ENCODE results near the gene POLR2J2. TPM values are rescaled to one million over a fixed set of nuclear protein-coding genes. Genes with fewer than 3 reads are reported as not detected.
"Not testable (repeated sequence)": the region's sequence is repeated elsewhere in the genome, so short reads cannot be mapped to it uniquely, and the experiment has no call there.

Gene POLR2J2
- total RNA-seq, 6 donors from 2014 or later: 2.1 to 24.3 (median 5.6) TPM

GRCh38 chr7:102643404-102643803 lies 28.1 kb downstream of the POLR2J2 start:
- not testable (repeated sequence) for H3K4me1 ChIP-seq; H3K36me3 ChIP-seq; ATAC-seq (ENCODE audit: low FRiP score in 2 of 2); H3K4me3 ChIP-seq; H3K27ac ChIP-seq; DNase-seq; H3K9me3 ChIP-seq; H3K27me3 ChIP-seq
- WGBS, 2 donors: no CpG with 5 or more reads among the region's 1 CpG

- peak; percentile 1 to 15 for ATAC-seq (ENCODE audit: low FRiP score in 2 of 2)
- H3K4me3 ChIP-seq, H3K36me3 ChIP-seq, H3K27ac ChIP-seq, H3K9me3 ChIP-seq, H3K4me1 ChIP-seq, DNase-seq, H3K27me3 ChIP-seq: not testable (repeated sequence)
- no CpG with 5 or more reads among the region's 9 CpGs for whole genome bisulfite sequencing, 2 donors
Observed at GRCh38 chr7:102642691-102643090, 28.8 kb downstream of the POLR2J2 start, which contains the start of gene UPK3BL1. UPK3BL1 (minus strand) TSS chr7:102642791; CDS start chr7:102642741, 50 bp downstream.

GRCh38 chr7:102638848-102639247 lies 32.6 kb downstream of the POLR2J2 start:
- H3K27ac ChIP-seq, H3K9me3 ChIP-seq, H3K36me3 ChIP-seq, H3K4me3 ChIP-seq, H3K4me1 ChIP-seq, H3K27me3 ChIP-seq: not testable (repeated sequence)
- WGBS, 2 donors: 87% methylated on average over 6 of the region's 11 CpGs; no CpG with 5 or more reads in 1 of the 2 donors
- peak in 1 of 2 donors; percentile 84 for DNase-seq
- ATAC-seq (ENCODE audit: low FRiP score in 2 of 2): peak; percentile 22 to 25

- H3K36me3 ChIP-seq; ATAC-seq (ENCODE audit: low FRiP score in 2 of 2); H3K4me1 ChIP-seq; H3K4me3 ChIP-seq; H3K9me3 ChIP-seq; DNase-seq; H3K27ac ChIP-seq; H3K27me3 ChIP-seq: not testable (repeated sequence)
- WGBS, 2 donors: 82 to 92% methylated on average over 7 to 9 of the region's 13 CpGs
Observed at GRCh38 chr7:102636956-102637355, 34.5 kb downstream of the POLR2J2 start.

GRCh38 chr7:102635354-102635753 lies 36.1 kb downstream of the POLR2J2 start:
- H3K27me3 ChIP-seq; H3K4me1 ChIP-seq; H3K9me3 ChIP-seq; DNase-seq; ATAC-seq (ENCODE audit: low FRiP score in 2 of 2); H3K27ac ChIP-seq; H3K36me3 ChIP-seq; H3K4me3 ChIP-seq: not testable (repeated sequence)
- no CpG with 5 or more reads among the region's 5 CpGs for WGBS, 2 donors

- not testable (repeated sequence) for H3K9me3 ChIP-seq; H3K4me3 ChIP-seq; H3K27me3 ChIP-seq; DNase-seq; ATAC-seq (ENCODE audit: low FRiP score in 2 of 2); H3K36me3 ChIP-seq; H3K4me1 ChIP-seq; H3K27ac ChIP-seq
- WGBS, 2 donors: 65 to 100% methylated on average over 1 to 2 of the region's 6 CpGs
Observed at GRCh38 chr7:102634299-102634698, 37.2 kb downstream of the POLR2J2 start.

- peak in 1 of 2 donors; percentile 15 for ATAC-seq (ENCODE audit: low FRiP score in 2 of 2)
- not testable (repeated sequence) for H3K27ac ChIP-seq
- WGBS, 2 donors: no CpG with 5 or more reads among the region's 9 CpGs
Observed at GRCh38 chr7:102630622-102631021, 40.8 kb downstream of the POLR2J2 start.

GRCh38 chr7:102627271-102627904 lies 44.1 kb downstream of the POLR2J2 start:
- no CpG with 5 or more reads among the region's 8 CpGs for WGBS, 2 donors
- DNase-seq, H3K36me3 ChIP-seq, H3K4me1 ChIP-seq, H3K27ac ChIP-seq, H3K9me3 ChIP-seq, H3K4me3 ChIP-seq, H3K27me3 ChIP-seq: not testable (repeated sequence)
- peak; percentile 2 to 9 for ATAC-seq (ENCODE audit: low FRiP score in 2 of 2)

More at GRCh38 chr7:102630622-102631021, 40.8 kb downstream of the POLR2J2 start:
- H3K36me3 ChIP-seq, H3K27me3 ChIP-seq, H3K4me3 ChIP-seq, H3K9me3 ChIP-seq, H3K4me1 ChIP-seq, DNase-seq: not testable (repeated sequence)

GRCh38 chr7:102618122-102618521 lies 53.3 kb downstream of the POLR2J2 start:
- H3K27me3 ChIP-seq; ATAC-seq (ENCODE audit: low FRiP score in 2 of 2); DNase-seq; H3K4me1 ChIP-seq; H3K36me3 ChIP-seq; H3K9me3 ChIP-seq; H3K27ac ChIP-seq; H3K4me3 ChIP-seq: not testable (repeated sequence)
- 53 to 82% methylated on average over 3 of the region's 8 CpGs for WGBS, 2 donors

GRCh38 chr7:102616507-102617125 lies 54.8 kb downstream of the POLR2J2 start, which contains the start of gene RASA4:
RASA4 (minus strand) TSS chr7:102616756; CDS start chr7:102616689, 67 bp downstream.
- not testable (repeated sequence) for H3K36me3 ChIP-seq, H3K27me3 ChIP-seq, H3K9me3 ChIP-seq, H3K4me1 ChIP-seq
- Histone ChIP-seq H3K27ac (peak within 1 kb of the TSS in 1 of 4 donors; percentile 78), H3K4me3 (peak within 1 kb of the TSS in 3 of 4 donors; percentile 47 to 50 (median 48))
- ATAC-seq (ENCODE audit: low FRiP score in 2 of 2): peak; percentile 91 to 96
- peak; percentile 25 to 94 for DNase-seq
- WGBS, 2 donors: no CpG with 5 or more reads among the region's 62 CpGs

Small RNA genes lying within 50 kb of the gene (small RNA-seq; reads per million reads assigned to genes)
- gene AC105052.3: 0 reads per million in 4 donors
- 0 reads per million in 4 donors for gene UPK3BL1

Other genes with a start within 250 kb of the POLR2J2 start
- gene ORAI2, start 238.1 kb downstream of the POLR2J2 start, total RNA-seq: 10 to 100 TPM in 5 of 6 donors, 1 to 10 TPM in 1; 9.4 to 35.2 (median 30.5) TPM
- 10 to 100 TPM; 10.4 to 34.2 (median 18.2) TPM for gene ALKBH4, start 206.8 kb downstream of the POLR2J2 start, total RNA-seq
- gene LRWD1, start 206.7 kb downstream of the POLR2J2 start, total RNA-seq: 10 to 100 TPM; 13.2 to 33.8 (median 31.6) TPM
- 10 to 100 TPM; 15.2 to 37.1 (median 26.6) TPM for gene POLR2J, start 192.7 kb downstream of the POLR2J2 start, total RNA-seq
- 10 to 100 TPM in 4 of 6 donors, 1 to 10 TPM in 2; 4.8 to 31.6 (median 22.3) TPM for gene RASA4B, start 153.9 kb downstream of the POLR2J2 start, total RNA-seq
- 10 to 100 TPM in 4 of 6 donors, 1 to 10 TPM in 2; 3.0 to 30.4 (median 16.6) TPM for gene UPK3BL2, start 128.0 kb downstream of the POLR2J2 start, total RNA-seq
- 1 to 10 TPM in 1 of 6 donors, under 1 TPM in 1, not detected in 4; 0.23 to 1.1 TPM for gene SPDYE2, start 120.4 kb downstream of the POLR2J2 start, total RNA-seq
- 100 to 1,000 TPM in 1 of 6 donors, 10 to 100 TPM in 5; 17.2 to 147 (median 32.8) TPM for gene POLR2J3, start 99.1 kb downstream of the POLR2J2 start, total RNA-seq
- gene RASA4, start 54.9 kb downstream of the POLR2J2 start, total RNA-seq: 100 to 1,000 TPM in 1 of 6 donors, 10 to 100 TPM in 4, 1 to 10 TPM in 1; 8.7 to 132 (median 41.7) TPM
- 10 to 100 TPM; 17.0 to 99.3 (median 30.0) TPM for gene UPK3BL1, start 28.9 kb downstream of the POLR2J2 start, total RNA-seq
- gene SPDYE2B, start 21.3 kb downstream of the POLR2J2 start, total RNA-seq: not detected
- 10 to 100 TPM in 5 of 6 donors, 1 to 10 TPM in 1; 6.2 to 55.5 (median 13.5) TPM for gene FAM185A, start 77.3 kb upstream of the POLR2J2 start, total RNA-seq
- gene LRRC17, start 241.3 kb upstream of the POLR2J2 start, total RNA-seq: 1 to 10 TPM in 3 of 6 donors, under 1 TPM in 2, not detected in 1; 0.46 to 4.7 (median 3.4) TPM

All from upper lobe of left lung (tissue), 6 donors.